ENCODE results near the gene KCNH6.

GRCh38 chr17:63515426-63515825, 7.7 kb upstream of the KCNH6 start:
- no peak for TF ChIP-seq CTCF (conservative IDR thresholded peaks at IDR 0.05; ENCODE audit: low read depth, low read length)
- no peak for TF ChIP-seq EZH2 (IDR thresholded peaks at IDR 0.05; ENCODE audit: borderline replicate concordance, low read depth, low read length, poor library complexity, severe bottlenecking)

Measured in A673 (cell line).